ENCODE results near the gene CCDC15.
"Not testable (repeated sequence)": the region's sequence is repeated elsewhere in the genome, so short reads cannot be mapped to it uniquely, and the experiment has no call there.

Gene CCDC15

DNA sequence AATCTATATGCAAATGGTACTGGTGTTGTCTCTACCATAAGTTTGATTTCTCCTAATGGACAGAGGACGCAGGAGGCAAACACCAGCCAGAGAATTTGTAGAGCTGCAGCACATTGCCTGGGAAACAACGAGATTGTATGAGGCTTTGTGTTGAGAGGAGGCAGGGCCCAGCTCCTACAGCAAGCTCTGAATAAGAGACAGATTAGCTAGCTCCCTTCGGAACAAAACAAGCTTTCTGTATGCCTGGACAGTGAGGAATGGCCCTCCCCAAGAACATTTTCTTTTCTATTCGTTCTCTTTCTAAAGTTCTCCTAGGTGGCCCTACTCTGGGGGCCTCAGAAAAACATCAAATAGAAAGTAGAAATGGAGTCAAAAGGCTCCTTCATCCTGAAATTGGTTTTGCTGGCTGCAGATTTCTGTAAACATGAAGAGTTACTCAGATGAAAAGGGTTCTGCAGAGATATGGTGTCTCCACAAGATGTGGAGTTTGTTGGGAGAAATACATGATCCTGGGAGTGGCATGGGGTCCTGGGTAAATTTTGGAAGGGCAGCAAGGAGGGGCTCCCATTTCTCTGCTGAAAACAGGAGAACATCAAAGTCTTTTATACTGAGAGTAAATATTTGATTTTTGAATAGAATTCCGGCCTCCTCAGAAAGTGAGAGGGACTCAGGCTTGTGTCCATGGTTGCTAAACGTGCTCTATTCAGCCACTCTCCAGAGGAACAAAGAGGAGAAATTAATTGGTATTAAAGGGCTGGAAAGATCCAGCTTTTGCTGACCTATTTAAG lies 11.3 kb upstream of the CCDC15 start:
- no peak for DNase-seq (ENCODE audit: low read depth)

DNA sequence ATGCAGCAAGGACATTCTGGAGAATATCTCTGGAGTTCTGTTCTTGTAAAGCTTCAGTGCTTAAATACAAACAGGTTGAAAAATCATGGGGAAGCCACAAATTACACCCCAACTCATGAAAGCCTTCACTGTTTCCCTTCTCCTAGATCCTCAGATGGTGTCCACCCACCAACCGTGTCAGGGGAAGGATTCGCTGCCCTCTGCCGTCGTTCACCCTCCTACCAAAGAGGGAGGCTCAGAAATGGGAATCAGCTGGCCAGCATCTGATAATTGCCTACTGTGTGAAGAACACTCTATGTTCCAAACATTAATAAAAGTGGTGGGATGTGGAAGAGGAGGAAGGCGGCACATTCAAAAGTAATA lies 10.8 kb upstream of the CCDC15 start:
- no peak for DNase-seq (ENCODE audit: low read depth)

DNA sequence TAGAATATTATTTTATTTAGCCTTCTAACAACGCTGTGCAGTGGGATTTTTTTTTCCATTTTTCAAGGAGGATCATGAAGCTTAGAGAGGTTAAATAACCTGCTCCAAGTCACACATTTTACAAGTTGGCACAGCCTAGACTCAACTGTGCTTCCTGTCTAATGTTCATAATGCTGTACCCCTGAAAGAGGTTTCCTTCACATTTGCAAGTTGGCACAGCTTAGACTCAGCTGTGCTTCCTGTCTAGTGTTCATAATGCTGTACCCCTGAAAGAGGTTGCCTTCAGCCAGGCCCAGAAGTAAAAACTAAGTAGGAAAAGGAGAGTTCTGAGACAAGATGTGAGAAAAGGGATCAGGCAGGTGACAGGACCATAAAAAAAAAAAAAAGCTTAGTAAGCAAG lies 10.3 kb upstream of the CCDC15 start:
- no peak for DNase-seq (ENCODE audit: low read depth)

DNA sequence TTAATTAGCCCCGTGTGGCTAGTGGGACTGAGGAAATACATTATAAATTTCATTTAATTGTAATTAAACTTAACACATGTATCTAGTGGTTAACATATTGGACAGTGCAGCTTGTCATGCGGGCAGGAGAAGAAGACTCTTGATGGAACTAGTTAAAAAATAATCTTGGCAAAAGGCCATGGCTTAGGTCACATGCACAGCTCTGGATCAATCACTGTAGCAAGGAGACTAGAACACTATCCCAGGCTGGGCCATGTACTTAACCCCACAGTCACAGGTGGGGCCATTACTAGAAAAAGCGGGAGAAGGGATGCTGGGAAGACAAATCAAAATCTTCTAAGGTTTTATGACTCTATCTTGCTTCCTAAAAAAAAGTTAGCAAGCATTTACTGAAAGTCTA lies 9.4 kb upstream of the CCDC15 start:
- DNase-seq (ENCODE audit: low read depth) = no peak

DNA sequence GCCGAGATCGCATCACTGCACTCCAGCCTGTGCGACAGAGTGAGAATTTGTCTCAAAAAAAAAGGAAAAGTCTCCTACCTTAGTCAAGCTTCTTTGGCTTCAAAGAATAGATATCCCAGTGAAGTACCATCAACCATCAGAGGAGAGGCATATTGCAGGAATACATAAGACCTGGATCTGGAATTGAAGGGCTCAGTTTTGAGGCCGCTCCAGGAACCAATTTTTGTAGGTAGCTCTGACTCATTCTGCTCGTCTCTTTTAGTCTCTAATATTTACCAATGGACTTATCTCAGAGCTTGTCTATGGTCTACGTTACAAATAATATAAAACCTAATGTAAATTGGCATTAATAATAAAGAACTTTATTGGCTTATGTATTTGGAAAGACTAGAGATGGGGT lies 8.2 kb upstream of the CCDC15 start:
- no peak for DNase-seq (ENCODE audit: low read depth)

DNA sequence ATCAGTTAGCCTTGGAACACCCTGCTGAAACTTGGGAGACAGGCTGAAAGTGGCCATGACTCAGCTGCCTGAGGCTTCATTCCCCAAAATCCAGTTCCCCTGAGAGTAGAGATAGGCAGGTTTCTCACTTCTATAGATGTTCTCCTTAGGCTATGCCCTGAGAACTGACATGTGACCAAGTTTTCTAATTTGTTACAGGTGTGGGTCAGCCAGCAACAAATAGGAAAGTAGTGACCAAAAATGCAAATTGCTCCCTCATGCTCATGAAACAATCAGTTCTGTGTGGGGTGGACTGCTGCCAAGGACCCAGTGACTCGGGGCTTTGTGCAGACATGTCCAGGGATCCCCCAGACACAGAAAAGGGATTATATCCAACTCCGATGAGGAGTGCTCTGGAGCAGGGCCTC lies 7.3 kb upstream of the CCDC15 start:
- DNase-seq (ENCODE audit: low read depth) = no peak

DNA sequence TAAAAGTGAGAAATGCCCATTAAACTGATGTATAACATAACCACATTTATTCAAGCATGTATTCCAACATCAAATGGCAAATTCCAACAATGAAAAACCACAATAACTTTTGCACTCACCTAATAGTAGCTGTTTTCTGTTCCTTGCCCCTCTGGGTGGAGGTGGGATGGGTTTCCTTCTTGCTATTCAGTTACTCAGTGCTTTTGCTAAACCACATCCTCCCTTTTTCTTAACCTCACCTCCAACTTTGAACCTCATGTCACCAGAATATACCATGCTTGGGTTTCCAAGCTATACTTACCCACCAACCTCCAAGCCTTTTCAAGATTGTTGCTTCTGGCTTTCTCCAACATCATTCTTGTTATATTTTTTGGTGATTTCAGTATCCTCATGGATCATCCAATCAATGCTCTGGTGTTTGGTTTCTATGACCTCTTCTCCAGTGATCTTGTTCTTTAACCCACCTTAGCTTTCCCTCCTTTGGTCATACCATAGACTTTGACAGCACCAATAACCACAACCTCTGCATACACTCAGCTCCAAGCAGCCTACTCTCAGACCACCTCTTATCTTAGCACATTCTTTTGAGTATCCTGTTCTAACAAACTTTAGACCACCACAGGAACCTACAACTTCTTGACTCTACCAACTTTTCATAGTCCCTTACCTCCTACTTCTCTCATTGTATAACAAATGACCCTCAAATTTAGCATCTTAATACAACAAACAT lies 3.2 kb upstream of the CCDC15 start:
- DNase-seq (ENCODE audit: low read depth) = no peak

DNA sequence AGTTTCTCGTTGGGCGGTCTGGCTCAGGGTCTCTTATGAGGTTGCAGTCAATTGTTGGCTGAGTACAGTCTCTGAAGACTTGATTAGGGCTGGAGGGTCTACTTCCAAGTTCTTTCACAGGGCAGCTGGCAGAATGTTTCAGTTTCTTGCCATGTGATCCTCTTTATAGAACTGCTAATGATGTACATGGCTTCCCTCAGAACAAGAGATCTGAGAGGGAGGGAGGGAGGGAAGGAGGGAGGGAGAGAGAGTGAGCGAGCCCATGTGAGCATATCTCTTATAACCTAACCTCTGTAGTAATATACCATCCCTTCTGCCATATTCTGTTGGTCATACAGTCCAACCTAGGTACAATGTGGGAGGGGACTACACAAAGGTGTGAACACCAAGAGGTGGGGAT lies 2.7 kb upstream of the CCDC15 start:
- DNase-seq (ENCODE audit: low read depth) = no peak

DNA sequence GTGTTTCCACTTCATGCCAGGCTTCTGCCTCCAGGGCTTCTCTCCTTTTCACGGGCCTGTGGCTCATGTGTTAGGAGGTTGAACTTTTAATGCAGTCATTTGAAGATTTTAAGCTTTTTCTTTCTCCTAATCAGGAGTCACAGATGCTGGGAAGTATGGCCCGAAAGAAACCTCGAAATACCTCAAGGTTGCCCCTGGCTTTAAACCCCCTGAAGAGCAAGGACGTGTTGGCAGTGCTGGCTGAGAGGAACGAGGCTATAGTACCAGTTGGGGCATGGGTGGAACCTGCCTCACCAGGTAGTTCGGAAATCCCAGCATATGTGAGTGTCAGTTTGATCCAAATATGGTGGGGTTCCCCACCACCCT lies 571 bp downstream of the CCDC15 start:
- no peak for DNase-seq (ENCODE audit: low read depth)

DNA sequence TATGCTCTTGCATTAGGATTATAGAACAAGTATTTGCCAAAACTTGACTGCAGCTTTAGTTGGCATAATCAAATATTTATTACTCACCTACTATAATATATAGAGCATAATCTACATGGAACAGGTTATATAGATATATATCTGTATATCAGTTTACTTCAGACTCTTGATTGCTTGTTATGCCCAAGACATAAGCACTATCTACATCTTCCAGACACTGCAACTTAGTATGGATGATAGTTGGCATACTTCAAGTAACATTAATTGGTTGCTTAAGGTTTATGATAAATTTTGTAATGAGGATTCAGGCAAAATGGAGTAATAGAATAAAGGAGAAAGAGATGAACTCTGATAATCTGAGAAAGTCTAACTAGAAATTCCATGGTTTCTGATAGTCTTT lies 1.0 kb downstream of the CCDC15 start:
- DNase-seq (ENCODE audit: low read depth) = no peak

DNA sequence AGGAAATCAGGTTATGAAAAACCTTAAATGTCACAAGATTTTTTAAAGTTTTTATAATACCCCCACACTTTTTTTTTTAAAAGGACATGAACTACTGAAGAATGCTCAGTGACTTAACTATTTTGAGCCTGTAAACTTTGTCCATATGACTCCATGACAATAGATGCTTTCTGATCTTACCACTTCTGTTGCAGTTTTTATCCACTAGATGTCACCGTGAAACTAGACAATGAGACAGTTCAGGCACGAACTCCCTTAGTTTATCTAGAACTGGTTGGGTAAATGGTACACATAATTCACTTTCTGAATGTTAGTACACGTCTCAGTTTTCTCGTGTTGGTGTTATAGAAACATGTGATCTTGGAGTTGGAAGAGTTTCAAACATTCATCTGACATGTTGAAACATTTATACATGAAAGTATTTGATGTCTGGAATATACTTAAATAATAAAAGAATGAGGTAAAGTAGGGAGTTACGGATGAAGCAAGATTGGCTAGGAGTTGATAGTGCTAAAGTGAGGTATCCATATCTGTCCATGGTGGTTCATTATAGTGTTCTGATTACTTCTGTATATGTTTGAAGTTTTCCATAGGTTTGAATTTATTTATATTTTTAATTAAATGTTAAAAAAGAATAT lies 8.1 kb downstream of the CCDC15 start:
- no peak for DNase-seq (ENCODE audit: low read depth)

DNA sequence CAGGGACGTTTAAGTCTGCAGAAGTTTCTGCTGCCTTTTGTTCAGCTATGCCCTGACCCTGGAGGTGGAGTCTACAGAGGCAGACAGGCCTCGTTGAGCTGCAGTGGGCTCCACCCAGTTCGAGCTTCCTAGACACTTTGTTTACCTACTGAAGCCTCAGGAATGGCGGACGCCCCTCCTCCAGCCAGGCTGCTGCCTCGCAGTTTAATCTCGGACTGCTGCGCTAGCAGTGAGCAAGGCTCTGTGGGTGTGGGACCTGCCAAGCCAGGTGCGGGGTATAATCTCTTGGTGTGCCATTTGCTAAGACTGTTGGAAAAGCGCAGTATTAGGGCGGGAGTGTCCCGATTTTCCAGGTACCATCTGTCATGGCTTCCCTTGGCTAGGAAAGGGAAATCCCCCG lies 14.2 kb downstream of the CCDC15 start:
- not testable (repeated sequence) for DNase-seq (ENCODE audit: low read depth)

DNA sequence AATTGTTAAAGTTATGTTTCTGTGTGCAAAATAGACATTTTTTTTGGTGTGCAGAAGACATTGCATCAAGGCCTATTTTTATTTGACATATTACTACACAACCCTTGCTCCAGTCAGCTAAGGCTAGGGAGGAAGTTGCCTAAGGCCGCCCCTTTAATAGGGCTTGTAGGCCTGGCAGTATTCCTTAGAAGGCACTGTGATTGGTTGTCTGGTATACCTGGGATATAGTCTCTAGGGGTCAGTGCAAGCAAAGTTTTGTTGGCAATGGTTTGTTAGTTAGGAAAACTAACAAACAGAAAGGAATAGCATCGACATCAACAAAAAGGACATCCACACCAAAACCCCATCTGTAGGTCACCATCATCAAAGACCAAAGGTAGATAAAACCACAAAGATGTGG lies 16.9 kb downstream of the CCDC15 start:
- no peak for DNase-seq (ENCODE audit: low read depth)

DNA sequence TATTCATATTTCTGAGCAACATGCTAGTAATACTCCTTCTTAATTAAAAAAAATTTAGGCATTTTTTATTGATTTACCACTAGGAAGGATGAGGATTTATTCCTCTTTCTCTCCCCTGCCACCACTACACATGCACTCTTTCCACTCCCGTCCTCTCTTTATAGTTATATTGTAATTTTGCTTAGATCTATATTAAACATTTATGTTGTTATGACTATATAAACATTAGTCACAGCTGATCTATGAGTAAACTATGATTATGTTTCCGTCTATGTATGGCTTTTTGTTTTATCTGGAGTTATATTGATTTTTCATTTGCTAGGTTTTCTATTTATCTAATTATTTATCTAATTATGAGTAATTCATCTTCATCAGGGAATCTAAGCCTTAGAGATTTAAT lies 17.8 kb downstream of the CCDC15 start:
- no peak for DNase-seq (ENCODE audit: low read depth)

DNA sequence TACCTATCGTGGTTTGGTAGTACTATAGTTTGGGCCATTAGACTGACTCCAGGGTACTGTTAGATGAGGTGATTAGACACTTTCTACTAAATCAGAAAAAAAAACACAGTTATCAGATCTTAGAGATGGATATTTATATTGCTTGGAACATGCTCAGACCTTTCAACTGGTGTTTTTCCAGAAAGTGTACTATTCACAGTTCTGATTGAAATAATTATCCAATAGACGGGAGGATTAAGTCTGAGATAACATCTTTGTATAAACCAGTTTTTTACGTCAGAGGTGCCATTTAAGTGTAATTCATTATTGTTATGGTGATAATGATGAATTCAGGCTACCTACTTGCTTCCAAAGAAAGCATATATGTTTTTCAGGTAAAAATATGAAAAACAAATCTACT lies 22.5 kb downstream of the CCDC15 start:
- DNase-seq (ENCODE audit: low read depth) = no peak

DNA sequence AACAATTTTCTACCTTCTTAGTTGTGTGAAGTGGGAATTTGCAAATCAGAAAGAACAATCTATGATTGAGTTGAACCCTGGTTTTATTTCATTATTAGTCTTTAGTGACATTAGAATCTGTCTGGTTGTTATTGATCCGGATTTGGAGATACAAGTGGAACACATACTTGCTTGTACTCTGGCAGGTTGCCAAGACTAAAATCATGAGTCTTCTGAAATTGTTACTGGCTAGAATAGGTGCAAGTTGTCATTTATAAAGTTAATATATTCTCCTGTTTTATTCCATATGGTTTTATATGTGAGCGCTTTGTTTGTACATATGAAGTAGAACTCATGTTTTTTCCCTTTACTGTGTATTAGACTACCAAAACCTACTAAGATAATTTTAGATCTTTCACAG lies 23.0 kb downstream of the CCDC15 start:
- no peak for DNase-seq (ENCODE audit: low read depth)

DNA sequence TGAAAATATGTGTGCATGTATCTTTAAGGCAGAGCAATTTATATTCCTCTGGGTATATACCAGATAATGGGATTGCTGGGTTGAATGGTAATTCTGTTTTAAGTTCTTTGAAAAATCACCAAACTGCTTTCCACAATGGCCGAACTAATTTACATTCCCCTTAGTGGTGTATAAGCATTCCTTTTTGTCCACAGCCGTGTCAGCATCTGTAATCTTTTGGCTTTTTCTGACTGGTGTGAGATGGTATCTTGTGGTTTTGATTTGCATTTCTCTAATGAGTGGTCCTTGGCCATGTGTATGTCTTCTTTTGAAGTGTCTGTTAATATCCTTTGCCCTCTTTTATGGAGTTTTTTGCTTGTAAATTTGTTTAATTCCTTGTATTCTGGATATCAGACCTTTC lies 24.3 kb downstream of the CCDC15 start:
- DNase-seq (ENCODE audit: low read depth) = no peak

DNA sequence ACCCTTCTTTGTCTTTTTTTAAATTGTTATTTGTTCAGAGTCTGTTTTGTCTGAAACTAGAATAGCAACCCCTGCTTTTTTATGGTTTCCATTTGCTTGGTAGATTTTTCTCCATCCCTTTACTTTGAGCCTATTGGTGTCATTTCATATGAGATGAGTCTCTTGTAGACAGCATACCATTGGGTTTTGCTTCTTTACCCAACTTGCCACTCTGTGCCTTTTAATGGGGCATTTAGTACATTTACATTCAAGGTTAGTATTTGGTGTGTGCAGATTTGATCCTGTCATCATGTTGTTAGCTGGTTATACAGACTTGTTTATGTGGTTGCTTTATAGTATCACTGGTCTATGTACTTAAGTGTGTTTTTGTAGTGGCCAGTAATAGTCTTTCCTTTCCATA lies 28.0 kb downstream of the CCDC15 start:
- DNase-seq (ENCODE audit: low read depth) = no peak

DNA sequence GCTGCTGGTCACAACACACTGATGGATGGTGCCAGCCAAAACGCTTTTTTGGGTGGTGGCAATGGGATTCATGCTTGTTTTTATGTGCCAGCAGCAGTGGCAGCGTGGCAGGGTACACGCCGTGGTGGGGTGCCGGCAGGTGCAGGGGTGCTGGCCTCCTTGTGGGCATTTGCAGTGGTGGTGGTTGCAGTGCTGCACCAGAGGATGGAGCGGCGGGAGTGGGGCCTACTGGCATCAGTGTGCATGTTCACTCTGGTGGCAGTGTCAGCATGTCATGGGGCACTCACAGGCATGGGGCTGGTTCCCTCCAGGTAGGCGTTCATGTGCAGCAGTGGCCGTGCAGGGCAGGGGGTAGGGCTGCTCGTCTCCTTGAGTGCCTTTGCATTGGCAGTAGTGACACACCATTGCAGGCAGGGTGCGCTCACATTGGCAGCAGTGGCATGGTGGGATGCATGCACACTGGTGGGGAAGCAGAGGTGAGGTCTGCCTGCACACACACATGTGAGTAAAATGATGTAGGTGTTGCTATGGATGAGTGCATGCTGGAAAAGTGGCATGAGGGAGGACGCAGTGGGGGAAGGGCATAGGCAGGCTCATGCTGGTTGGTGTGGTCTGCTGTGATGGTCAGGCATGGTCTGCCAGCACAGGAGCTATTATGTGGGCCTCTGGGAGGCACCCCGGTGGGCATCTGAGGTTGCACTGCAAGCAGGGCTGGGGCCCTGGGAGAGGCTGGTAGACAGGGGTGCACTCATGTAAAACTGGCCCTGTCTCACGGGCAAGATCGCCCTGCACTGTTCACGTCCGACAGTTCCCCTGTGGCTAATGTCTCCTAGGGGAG lies 29.9 kb downstream of the CCDC15 start:
- DNase-seq (ENCODE audit: low read depth) = no peak

DNA sequence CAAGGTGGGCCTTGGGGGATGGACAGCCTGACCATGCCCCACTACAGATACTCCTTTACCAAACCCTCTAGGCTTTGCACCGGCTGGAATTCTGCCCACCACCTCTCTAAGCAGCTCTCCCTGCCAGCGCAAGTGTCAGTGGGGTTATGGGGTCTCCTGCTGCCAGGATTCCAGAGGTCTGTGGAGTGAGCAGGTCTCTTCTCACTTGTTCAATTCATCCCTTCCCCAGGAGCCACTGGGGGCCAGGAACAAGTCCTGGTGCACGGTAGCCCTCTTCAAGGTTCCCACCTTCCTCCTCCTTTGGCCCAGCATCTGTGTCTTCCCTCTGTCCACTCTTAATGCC lies 30.5 kb downstream of the CCDC15 start:
- DNase-seq (ENCODE audit: low read depth) = no peak

DNA sequence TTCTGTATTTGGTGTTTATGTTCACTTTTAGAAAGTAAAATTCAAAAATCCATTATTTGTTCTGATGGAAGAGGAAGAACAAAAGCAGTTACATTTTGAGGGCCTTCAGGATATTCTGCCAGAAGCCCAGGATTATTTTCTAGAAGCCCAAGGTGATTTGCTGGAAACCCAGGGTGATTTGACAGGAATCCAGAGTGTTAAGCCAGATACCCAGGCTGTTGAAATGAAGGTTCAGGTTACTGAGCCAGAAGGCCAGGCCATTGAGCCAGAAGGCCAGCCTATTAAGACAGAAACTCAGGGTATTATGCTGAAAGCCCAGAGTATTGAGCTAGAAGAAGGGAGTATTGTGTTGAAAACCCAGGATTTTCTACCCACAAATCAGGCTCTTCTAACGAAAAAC lies 33.1 kb downstream of the CCDC15 start:
- DNase-seq (ENCODE audit: low read depth) = no peak

DNA sequence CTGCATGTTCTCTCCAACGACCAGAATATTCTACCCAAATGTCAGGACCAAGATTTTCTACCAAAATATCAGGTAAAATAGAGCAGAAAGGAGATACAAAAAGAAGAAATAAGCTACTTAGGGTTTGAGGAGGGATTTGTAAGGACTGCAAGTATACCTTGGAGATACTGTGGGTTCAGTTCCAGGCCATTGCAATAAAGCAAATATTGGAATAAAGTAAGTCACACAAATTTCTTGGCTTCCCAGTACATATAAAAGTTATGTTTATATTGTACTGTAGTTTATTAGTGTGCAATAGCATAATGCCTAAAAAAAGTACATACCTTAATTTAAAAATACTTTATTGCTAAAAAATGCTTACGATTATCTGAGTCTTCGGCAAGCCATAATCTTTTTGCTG lies 34.1 kb downstream of the CCDC15 start:
- DNase-seq (ENCODE audit: low read depth) = no peak

All from stimulated activated CD8-positive, alpha-beta memory T cell treated with anti-CD3 and anti-CD28 coated beads, Interleukin-7, amount 100 ng/mL, for 24 hours (primary cell).